GM10847 (cell line): Measurements from ENCODE around the gene TTLL3.

Experiments
- POLR2A ChIP-seq: IDR thresholded peaks from 2 replicates; pipeline ENCODE4 v1.6.1; 2011; ENCODE audit not compliant: insufficient read length; ENCODE audit errors: extremely low read depth

TTLL3 gene, protein sequence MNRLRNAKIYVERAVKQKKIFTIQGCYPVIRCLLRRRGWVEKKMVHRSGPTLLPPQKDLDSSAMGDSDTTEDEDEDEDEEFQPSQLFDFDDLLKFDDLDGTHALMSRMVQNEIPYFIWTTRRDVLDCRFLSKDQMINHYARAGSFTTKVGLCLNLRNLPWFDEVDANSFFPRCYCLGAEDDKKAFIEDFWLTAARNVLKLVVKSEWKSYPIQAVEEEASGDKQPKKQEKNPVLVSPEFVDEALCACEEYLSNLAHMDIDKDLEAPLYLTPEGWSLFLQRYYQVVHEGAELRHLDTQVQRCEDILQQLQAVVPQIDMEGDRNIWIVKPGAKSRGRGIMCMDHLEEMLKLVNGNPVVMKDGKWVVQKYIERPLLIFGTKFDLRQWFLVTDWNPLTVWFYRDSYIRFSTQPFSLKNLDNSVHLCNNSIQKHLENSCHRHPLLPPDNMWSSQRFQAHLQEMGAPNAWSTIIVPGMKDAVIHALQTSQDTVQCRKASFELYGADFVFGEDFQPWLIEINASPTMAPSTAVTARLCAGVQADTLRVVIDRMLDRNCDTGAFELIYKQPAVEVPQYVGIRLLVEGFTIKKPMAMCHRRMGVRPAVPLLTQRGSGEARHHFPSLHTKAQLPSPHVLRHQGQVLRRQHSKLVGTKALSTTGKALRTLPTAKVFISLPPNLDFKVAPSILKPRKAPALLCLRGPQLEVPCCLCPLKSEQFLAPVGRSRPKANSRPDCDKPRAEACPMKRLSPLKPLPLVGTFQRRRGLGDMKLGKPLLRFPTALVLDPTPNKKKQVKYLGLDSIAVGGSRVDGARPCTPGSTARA

GRCh38 chr3:9809615-9810432, at the start of gene TTLL3:
Gene TTLL3, plus strand, starts transcription at chr3:9810262. Its CDS starts 400 bp downstream, at chr3:9810662.
- TF ChIP-seq POLR2A = peak; percentile 44

- TF ChIP-seq POLR2A = no peak
Observed at GRCh38 chr3:9760779-9761505, 49.1 kb upstream of the TTLL3 start.

DNA sequence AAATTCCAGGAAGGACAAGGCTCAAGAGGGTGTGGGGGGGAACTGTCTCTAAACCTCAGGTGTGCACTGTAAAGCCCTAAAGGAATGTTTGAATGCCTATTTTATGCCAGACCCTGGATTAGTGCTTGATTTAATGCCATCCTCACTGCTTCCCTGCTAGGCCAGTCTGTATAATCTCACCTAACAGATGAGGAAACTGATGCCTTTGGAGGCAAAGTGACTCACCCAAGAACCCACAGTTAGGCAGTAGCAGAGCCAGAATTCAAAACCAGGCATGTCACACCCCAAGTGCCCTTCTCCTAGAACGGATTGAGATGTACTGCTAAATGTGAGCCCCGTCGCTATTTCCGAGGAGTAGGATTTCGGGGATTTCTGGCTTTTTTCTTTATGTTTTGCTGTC, 48.1 kb upstream of the TTLL3 start:
- TF ChIP-seq POLR2A = no peak

DNA sequence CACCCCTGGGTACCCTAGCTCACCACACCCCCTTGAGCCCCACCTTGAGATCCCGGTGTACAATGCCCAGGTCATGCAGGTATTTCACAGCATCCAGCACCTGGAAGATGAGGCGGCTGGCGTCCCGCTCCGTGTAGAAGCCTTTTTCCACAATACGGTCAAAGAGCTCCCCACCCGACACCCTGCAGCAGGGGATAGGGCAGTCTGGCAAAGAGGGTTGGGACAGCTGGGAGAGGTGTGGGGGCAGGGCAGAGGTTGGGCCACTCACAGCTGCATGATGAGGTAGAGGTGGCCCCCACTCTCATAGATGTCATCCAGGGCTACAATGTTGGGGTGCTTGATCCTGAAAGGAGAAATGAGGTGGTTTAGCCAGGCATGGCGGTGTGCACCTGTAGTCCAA, 47.2 kb upstream of the TTLL3 start:
- no peak for TF ChIP-seq POLR2A

GRCh38 chr3:9765865-9766264, 44.2 kb upstream of the TTLL3 start:
- no peak for TF ChIP-seq POLR2A

DNA sequence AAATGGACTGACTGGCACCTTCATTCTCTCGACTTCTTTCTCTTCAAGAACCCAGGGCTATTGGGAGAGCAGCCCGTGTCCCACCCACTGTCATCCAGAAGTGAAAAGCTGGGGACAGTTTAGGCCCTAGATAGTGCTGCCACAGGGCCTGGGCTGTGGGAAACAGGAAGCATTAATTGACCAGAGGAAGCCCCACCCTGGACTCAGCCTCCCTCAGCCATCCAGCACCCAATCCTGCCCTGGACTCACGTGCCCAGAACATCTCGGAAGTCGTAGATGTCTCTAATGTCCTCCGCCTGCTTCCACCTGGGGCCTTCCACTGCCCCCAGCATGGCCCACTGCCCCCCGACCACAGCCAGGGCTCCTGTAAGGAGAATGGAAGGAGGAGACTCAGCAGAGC, 42.6 kb upstream of the TTLL3 start:
- TF ChIP-seq POLR2A = no peak

DNA sequence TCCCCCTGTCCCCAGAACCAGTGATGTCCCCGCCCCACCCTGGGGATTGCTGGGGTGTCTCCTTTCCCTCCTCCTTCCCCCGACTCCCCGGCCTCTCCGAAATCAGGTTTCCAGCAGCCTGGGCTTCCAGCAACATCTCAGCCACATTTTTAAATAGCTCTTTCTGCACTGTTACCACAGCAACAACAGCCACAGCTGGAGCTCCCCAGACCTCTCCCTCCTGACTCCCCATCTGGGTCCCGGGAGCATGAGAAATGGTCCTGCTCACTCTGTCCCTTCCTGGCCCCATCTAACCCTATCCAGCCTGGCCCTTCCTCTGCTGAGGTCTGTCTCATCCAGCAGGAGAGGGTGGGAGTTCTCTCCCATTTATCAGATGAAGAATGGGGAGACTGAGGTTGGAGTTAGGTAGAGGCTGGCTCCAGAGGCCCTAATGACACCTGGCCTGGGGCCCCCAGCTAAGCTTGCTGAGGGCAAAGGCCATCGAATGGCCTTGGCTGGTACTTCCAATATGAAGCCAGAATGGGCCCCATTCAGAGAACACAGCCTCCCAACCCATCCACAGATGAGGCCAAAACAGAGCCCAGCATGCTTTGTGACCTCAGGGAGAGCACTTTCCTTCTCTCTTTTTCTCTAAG, 41.8 kb upstream of the TTLL3 start:
- no peak for TF ChIP-seq POLR2A

GRCh38 chr3:9769012-9769411, 41.0 kb upstream of the TTLL3 start:
- no peak for TF ChIP-seq POLR2A

- no peak for TF ChIP-seq POLR2A
Observed at GRCh38 chr3:9769426-9770275, 40.4 kb upstream of the TTLL3 start, which contains the start of gene CAMK1. Gene CAMK1, minus strand, starts transcription at chr3:9769947. Its CDS starts 2,198 bp downstream, at chr3:9767749.

- TF ChIP-seq POLR2A = no peak
Observed at GRCh38 chr3:9770276-9770812, 39.7 kb upstream of the TTLL3 start.

DNA sequence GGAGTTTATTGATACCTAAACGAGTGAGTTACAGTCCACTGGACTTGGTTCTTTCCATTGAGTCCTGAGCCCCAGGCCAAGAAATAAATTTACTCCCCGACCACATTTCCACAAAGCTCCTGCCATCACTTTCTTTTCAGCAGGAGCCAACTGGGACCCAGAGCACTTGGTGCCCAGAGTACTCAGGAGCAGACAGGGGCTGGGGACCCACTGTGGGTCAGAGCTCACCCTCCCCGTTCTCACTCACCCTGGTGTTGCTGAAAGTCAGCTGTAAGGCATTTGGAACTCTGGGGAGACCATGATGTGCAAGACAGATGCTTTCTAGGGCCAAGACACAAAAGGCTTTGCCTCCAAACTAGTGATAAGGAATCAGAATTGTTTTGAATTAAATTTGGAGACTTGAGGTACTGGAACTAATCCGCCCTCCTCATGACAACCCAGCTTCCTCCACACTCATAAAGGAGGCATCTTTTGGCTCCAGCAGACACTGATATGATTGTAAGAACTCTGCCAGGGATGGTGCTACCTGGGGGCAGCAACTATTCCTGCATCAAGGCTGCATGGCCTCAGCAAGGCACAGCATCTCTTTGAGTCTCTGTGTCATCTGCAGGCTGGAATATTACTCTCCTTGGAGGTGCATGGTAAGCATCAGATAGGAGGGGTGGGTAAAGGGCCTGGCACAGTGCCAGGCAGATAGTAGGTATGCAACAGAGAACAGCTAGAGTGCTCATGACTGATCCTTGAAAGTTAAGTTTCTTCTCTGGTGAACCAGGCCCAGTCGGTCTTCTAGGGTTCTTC, 33.0 kb upstream of the TTLL3 start:
- TF ChIP-seq POLR2A = no peak

DNA sequence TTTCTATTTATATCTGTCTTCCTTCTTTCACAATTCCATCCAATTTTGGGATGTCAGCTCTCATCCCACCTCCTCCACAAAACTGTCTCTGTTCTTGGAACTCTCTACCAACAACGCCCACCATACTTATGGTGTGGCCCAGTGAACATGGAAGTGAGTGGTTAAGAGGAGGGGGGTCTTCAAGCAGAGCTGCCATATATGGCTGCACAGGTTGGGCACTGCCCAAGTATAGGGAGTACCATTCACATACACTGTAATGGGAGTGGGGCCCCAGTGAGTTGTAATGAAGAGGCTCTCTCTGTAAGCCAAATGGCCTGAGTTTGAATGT, 32.4 kb upstream of the TTLL3 start:
- TF ChIP-seq POLR2A = no peak

GRCh38 chr3:9778143-9779074, 31.7 kb upstream of the TTLL3 start:
- TF ChIP-seq POLR2A = no peak
